SK-N-SH (cell line): ENCODE measurements around the gene SLC6A11. TPM values are rescaled to one million over a fixed set of nuclear protein-coding genes. Genes with fewer than 3 reads are reported as not detected.

Experiments used
- CTCF ChIA-PET: fragments of 300-600, 350-600 bp; formaldehyde crosslinking; extraction: SDS; loops from one replicate; lab custom pipeline; 2021; lab: Yijun Ruan, JAX
- POLR2A ChIA-PET: fragments of 350-600 bp; sonication (Branson Sonifier 250); formaldehyde crosslinking; extraction: SDS; loops from one replicate; lab custom pipeline; 2020; ENCODE audit warnings: antibody characterized with exemption, inconsistent platforms; lab: Yijun Ruan, JAX
- DNase-seq: peaks from one replicate; pipeline ENCODE4 v3.0.0; 2012
- H2AFZ ChIP-seq: fragments of 200-600 bp; sonication (generic); 2 replicates; pipeline ENCODE4 v1.8.1; 2016; ENCODE audit warnings: antibody characterized with exemption, mild to moderate bottlenecking, low read depth
- H3F3A ChIP-seq: fragments of 200-600 bp; sonication (generic); replicated peaks from 2 replicates; pipeline ENCODE3; 2016; ENCODE audit warnings: antibody characterized with exemption, mild to moderate bottlenecking; ENCODE audit not compliant: insufficient read depth
- H3K27ac ChIP-seq, 2 experiments: fragments of 200-500 bp in 1 of 2; fragments of 200-600 bp in 1 of 2; sonication (Bioruptor generic) in 1 of 2; sonication (generic), shearing (Covaris generic) in 1 of 2; 2 replicates each; pipeline versions ENCODE4 v1.5.1 to v1.6.1; 2014 to 2016; ENCODE audit warnings: low read depth in 2 of 2, inconsistent platforms in 1 of 2, low read length in 1 of 2, mild to moderate bottlenecking in 1 of 2, mixed read lengths in 1 of 2
- H3K27me3 ChIP-seq: fragments of 200-600 bp; sonication (generic), shearing (Covaris generic); 2 replicates; pipeline ENCODE4 v1.6.1; 2016; ENCODE audit warnings: mixed run types; ENCODE audit not compliant: insufficient read depth
- H3K36me3 ChIP-seq, 2 experiments: fragments of 200-500 bp in 1 of 2; fragments of 200-600 bp in 1 of 2; sonication (Bioruptor generic) in 1 of 2; sonication (generic) in 1 of 2; replicated peaks in 1 of 2; 2 replicates each; pipeline versions ENCODE3 to v1.5.1; 2014 to 2016; ENCODE audit warnings: low read length in 1 of 2, mild to moderate bottlenecking in 1 of 2; ENCODE audit not compliant: insufficient read depth in 2 of 2, control insufficient read depth in 1 of 2
- H3K4me1 ChIP-seq, 2 experiments: fragments of 200-500 bp in 1 of 2; fragments of 200-600 bp in 1 of 2; sonication (Bioruptor generic) in 1 of 2; sonication (generic), shearing (Covaris generic) in 1 of 2; 2 replicates each; pipeline versions ENCODE4 v1.5.1 to v1.6.1; 2014 to 2016; ENCODE audit warnings: low read depth in 1 of 2, low read length in 1 of 2, mixed run types in 1 of 2; ENCODE audit not compliant: insufficient read depth in 2 of 2, control insufficient read depth in 1 of 2
- H3K4me2 ChIP-seq: fragments of 200-600 bp; sonication (generic), shearing (Covaris generic); 2 replicates; pipeline ENCODE4 v1.6.1; 2017; ENCODE audit warnings: mixed run types
- H3K4me3 ChIP-seq, 2 experiments: fragments of 200-500 bp in 1 of 2; fragments of 200-600 bp in 1 of 2; sonication (Bioruptor generic) in 1 of 2; sonication (generic), shearing (Covaris generic) in 1 of 2; 2 replicates each; pipeline versions ENCODE4 v1.5.1 to v1.8.1; 2014 to 2016; ENCODE audit warnings: low read depth in 2 of 2, inconsistent platforms in 1 of 2, low read length in 1 of 2, mild to moderate bottlenecking in 1 of 2, mixed read lengths in 1 of 2, moderate library complexity in 1 of 2
- H3K79me2 ChIP-seq: fragments of 200-600 bp; sonication (generic); 2 replicates; pipeline ENCODE4 v1.8.1; 2017; ENCODE audit warnings: mild to moderate bottlenecking; ENCODE audit not compliant: insufficient read depth
- H3K9ac ChIP-seq: fragments of 200-600 bp; sonication (generic); 2 replicates; pipeline ENCODE4 v1.6.1; 2017; ENCODE audit warnings: mixed run types
- H3K9me2 ChIP-seq: fragments of 200-600 bp; sonication (generic); 2 replicates; pipeline ENCODE4 v1.6.1; 2017; ENCODE audit warnings: mixed run types
- H3K9me3 ChIP-seq: fragments of 200-600 bp; sonication (generic); 2 replicates; pipeline ENCODE4 v1.6.1; 2017; ENCODE audit warnings: mixed run types, mild to moderate bottlenecking, moderate library complexity
- H4K20me1 ChIP-seq: fragments of 200-600 bp; sonication (generic); 2 replicates; pipeline ENCODE4 v1.6.1; 2017; ENCODE audit warnings: mild to moderate bottlenecking, mixed run types; ENCODE audit not compliant: insufficient read depth
- CHD2 ChIP-seq: fragments of 150-350 bp; IDR thresholded peaks from 2 replicates; pipeline ENCODE4 v1.6.1; 2018; ENCODE audit warnings: low read length; ENCODE audit not compliant: partially characterized antibody
- FOSL2 ChIP-seq: IDR thresholded peaks from 2 replicates; pipeline ENCODE4 v1.4.0; 2012; ENCODE audit warnings: low read depth, mild to moderate bottlenecking, moderate library complexity, borderline replicate concordance
- GATA2 ChIP-seq: sonication (generic); formaldehyde crosslinking; IDR thresholded peaks from 2 replicates; pipeline ENCODE4 v1.5.0; 2020; ENCODE audit warnings: mild to moderate bottlenecking, missing genetic modification reagents
- NFIC ChIP-seq: IDR thresholded peaks from 2 replicates; pipeline ENCODE4 v1.4.0; 2012; ENCODE audit warnings: borderline replicate concordance
- NRF1 ChIP-seq: IDR thresholded peaks from 2 replicates; pipeline ENCODE4 v1.6.1; 2012; ENCODE audit warnings: low read depth, mild to moderate bottlenecking, low read length
- POLR2AphosphoS5 ChIP-seq: IDR thresholded peaks from 2 replicates; pipeline ENCODE4 v1.6.1; 2012; ENCODE audit warnings: low read depth, low read length
- RAD21 ChIP-seq: IDR thresholded peaks from 2 replicates; pipeline ENCODE4 v1.6.1; 2012; ENCODE audit warnings: mild to moderate bottlenecking, low read length
- RCOR1 ChIP-seq: fragments of 150-350 bp; IDR thresholded peaks from 2 replicates; pipeline ENCODE4 v1.6.1; 2017; ENCODE audit warnings: antibody characterized with exemption, low read length
- RFX5 ChIP-seq: IDR thresholded peaks from 2 replicates; pipeline ENCODE4 v1.6.1; 2012; ENCODE audit warnings: mild to moderate bottlenecking, improper control_type of control experiment, low read length
- SIN3A ChIP-seq: IDR thresholded peaks from 2 replicates; pipeline ENCODE4 v1.6.1; 2012; ENCODE audit warnings: low read depth, mild to moderate bottlenecking, low read length, moderate library complexity, borderline replicate concordance
- SMC3 ChIP-seq: IDR thresholded peaks from 2 replicates; pipeline ENCODE4 v1.6.1; 2012; ENCODE audit warnings: low read depth, low read length, improper control_type of control experiment
- TAF1 ChIP-seq: IDR thresholded peaks from 2 replicates; pipeline ENCODE4 v1.6.1; 2012; ENCODE audit warnings: low read depth, mild to moderate bottlenecking, low read length, moderate library complexity, borderline replicate concordance
- TCF12 ChIP-seq: IDR thresholded peaks from 2 replicates; pipeline ENCODE4 v1.4.0; 2012
- USF2 ChIP-seq: fragments of 150-350 bp; IDR thresholded peaks from 2 replicates; pipeline ENCODE4 v1.6.1; 2017; ENCODE audit warnings: antibody characterized with exemption, low read length, low read depth, borderline replicate concordance
- YY1 ChIP-seq: IDR thresholded peaks from 2 replicates; pipeline ENCODE4 v1.4.0; 2012; ENCODE audit warnings: low read depth, mild to moderate bottlenecking
- WGBS: methylation state at CpG from one replicate; pipeline ENCODE4 v1.1.6; 2017; ENCODE audit warnings: low lambda C conversion rate; 5-methylcytosine and 5-hydroxymethylcytosine counted together
- polyA plus RNA-seq, 3 experiments: library from polyadenylated mRNA; depleted of rRNA; stranded (reverse); fragments of >200 nt; gene quantifications; 2 replicates each; pipeline ENCODE4 v1.2.3, GENCODE V29; 2012
- TF ChIP-seq, protein P1 (sequence below): IDR thresholded peaks from 2 replicates; pipeline ENCODE4 v1.4.0; 2012; ENCODE audit warnings: low read depth, borderline replicate concordance
- TF ChIP-seq, protein P2 (sequence below): IDR thresholded peaks from 2 replicates; pipeline ENCODE4 v1.4.0; 2012; ENCODE audit warnings: low read depth
- TF ChIP-seq, protein P3 (sequence below): fragments of 150-350 bp; IDR thresholded peaks from 2 replicates; pipeline ENCODE4 v1.6.1; 2016; ENCODE audit warnings: mild to moderate bottlenecking, low read depth, low read length

SLC6A11 gene
- polyA plus RNA-seq, 1 of the 3 experiments (the other 2 are of a cell fraction): 0.03 TPM

DNA sequence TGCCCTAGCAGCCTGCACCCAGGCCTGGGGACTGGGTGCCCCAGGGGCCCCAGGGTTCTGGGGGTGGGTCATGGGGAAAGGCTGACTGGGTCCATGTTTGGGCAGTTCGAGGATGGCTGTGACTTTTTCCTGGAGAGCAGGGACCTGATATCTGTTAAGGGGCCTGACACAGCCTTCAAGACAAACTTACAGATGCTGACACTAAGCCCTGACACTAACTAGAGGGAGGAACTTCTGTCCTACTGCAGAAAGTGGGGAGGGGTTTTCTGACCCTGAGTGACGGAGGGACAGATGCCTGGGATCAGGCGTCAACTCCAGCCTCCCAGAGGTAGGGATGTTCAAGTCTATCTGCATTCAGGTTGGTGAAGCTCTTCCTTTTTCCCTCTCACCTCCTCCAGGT lies 45.0 kb upstream of the SLC6A11 start (continued):
- TF ChIP-seq RAD21: no peak
- no peak for TF ChIP-seq GATA2 (CRISPR knock-in tag)
- no peak for TF ChIP-seq TCF12
- TF ChIP-seq, all 33 proteins: peak for 0

DNA sequence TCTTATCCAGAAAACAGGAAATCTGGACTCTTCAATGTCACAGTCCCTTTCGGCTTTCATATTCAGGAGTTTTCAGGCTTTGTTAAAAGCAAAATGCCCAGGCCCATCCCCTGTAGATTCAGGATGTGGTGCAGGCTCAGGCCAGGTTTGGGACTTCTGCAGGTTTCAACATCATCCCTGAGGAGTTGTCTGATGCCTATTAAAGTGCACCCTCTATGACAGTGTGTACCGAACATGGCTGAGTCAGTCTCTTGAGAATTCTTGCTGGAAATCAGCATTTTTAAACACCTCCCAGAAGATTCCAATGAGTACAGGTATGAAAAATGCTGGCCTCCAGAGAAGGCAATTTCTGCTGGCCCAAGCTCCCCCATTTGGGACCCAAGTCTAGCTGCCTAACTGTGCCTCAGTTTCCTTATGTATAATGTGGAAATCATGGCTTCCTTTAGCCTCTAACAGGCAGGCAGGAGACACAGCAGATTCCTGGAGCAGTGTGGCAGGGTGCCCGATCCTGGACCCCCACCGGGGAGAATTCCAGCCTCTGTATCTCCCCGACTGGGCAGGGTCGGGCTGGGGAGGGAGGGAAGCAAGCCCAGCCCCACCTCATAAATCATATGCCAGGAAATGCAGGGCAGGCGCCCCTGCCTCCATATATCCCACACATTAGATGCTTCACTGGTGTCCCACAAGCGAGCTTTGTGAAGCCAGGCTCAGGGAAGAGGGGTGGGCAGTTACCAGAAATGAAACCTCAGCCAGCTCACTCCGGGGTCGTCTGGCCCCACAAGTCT lies 44.4 kb upstream of the SLC6A11 start:
- WGBS: 34% methylated on average over 5 of the region's 10 CpGs
- H2AFZ ChIP-seq: no peak overlapping the region
- POLR2A ChIA-PET: no interaction called here

More for the DNA sequence above, 44.4 kb upstream of the SLC6A11 start:
- H3K36me3 ChIP-seq: no peaks in the 10 kb centered on the region
- no peaks in the 10 kb centered on the region for H3K9me2 ChIP-seq
- H3K9me3 ChIP-seq: no peaks in the 10 kb centered on the region
- no peak for TF ChIP-seq TAF1
- TF ChIP-seq FOSL2: no peak
- TF ChIP-seq CHD2: no peak
- TF ChIP-seq, protein P1, sequence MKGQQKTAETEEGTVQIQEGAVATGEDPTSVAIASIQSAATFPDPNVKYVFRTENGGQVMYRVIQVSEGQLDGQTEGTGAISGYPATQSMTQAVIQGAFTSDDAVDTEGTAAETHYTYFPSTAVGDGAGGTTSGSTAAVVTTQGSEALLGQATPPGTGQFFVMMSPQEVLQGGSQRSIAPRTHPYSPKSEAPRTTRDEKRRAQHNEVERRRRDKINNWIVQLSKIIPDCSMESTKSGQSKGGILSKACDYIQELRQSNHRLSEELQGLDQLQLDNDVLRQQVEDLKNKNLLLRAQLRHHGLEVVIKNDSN: no peak
- no peak for TF ChIP-seq GATA2 (CRISPR knock-in tag)
- no peak for TF ChIP-seq NFIC
- TF ChIP-seq RCOR1: no peak
- TF ChIP-seq SIN3A: no peak
- TF ChIP-seq USF2: no peak
- TF ChIP-seq YY1: no peak
- TF ChIP-seq SMC3: no peak
- TF ChIP-seq POLR2AphosphoS5: no peak
- TF ChIP-seq, protein P2, sequence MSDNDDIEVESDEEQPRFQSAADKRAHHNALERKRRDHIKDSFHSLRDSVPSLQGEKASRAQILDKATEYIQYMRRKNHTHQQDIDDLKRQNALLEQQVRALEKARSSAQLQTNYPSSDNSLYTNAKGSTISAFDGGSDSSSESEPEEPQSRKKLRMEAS: no peak
- no peak for TF ChIP-seq RFX5
- no peak for TF ChIP-seq NRF1
- TF ChIP-seq, protein P3, sequence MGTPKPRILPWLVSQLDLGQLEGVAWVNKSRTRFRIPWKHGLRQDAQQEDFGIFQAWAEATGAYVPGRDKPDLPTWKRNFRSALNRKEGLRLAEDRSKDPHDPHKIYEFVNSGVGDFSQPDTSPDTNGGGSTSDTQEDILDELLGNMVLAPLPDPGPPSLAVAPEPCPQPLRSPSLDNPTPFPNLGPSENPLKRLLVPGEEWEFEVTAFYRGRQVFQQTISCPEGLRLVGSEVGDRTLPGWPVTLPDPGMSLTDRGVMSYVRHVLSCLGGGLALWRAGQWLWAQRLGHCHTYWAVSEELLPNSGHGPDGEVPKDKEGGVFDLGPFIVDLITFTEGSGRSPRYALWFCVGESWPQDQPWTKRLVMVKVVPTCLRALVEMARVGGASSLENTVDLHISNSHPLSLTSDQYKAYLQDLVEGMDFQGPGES: no peak
- H3F3A ChIP-seq: no peaks in the 10 kb centered on the region
- H3K4me3 ChIP-seq: no peak overlapping the region
- CTCF ChIA-PET: interaction anchor here (0.6 to 7.1 kb wide), 8 partner anchors 8 to 289 kb away, joined by 3 to 46 read pairs (median 4); no protein-coding TSS in a partner anchor
- no peak overlapping the region for H3K27ac ChIP-seq
- no peaks in the 10 kb centered on the region for H3K79me2 ChIP-seq
- no peak overlapping the region for H3K4me2 ChIP-seq
- DNase-seq: no peak
- H3K27me3 ChIP-seq: no peaks in the 10 kb centered on the region
- no peak overlapping the region for H3K9ac ChIP-seq
- no peaks in the 10 kb centered on the region for H4K20me1 ChIP-seq
- H3K4me1 ChIP-seq: peaks cover 0 to 3% of the 10 kb centered on the region in 2 experiments; a peak in 1 of 4 replicates
